HG03565 (cell line): ENCODE data around the gene MAST1.
"Not testable (repeated sequence)": the region's sequence is repeated elsewhere in the genome, so short reads cannot be mapped to it uniquely, and the experiment has no call there.

Source experiments
- ATAC-seq: cut with Tn5 transposase; IDR thresholded peaks from one replicate; pipeline ENCODE4 v1.9.1; 2021; ENCODE audit warnings: mild to moderate bottlenecking, moderate library complexity; ENCODE audit not compliant: unreplicated experiment

MAST1 gene

GRCh38 chr19:12800923-12801465 lies 37.3 kb upstream of the MAST1 start:
- no peak for ATAC-seq

- peak; percentile 34 for ATAC-seq
Measured at GRCh38 chr19:12801466-12802266, 36.6 kb upstream of the MAST1 start, which contains the start of the genes PRDX2 and THSD8. TSS of gene PRDX2 (minus strand) at chr19:12801800. CDS start at chr19:12801261, 539 bp downstream. TSS of gene THSD8 (plus strand) at chr19:12802069. CDS start at chr19:12802072, 3 bp downstream.

- ATAC-seq = no peak
Measured at GRCh38 chr19:12802267-12803106, 35.8 kb upstream of the MAST1 start.

GRCh38 chr19:12804051-12804450 lies 34.3 kb upstream of the MAST1 start:
- ATAC-seq = no peak

- ATAC-seq = no peak
Measured at GRCh38 chr19:12806242-12807081, 31.9 kb upstream of the MAST1 start, which contains the start of gene RNASEH2A. TSS of gene RNASEH2A (plus strand) at chr19:12806584. CDS start at chr19:12806674, 90 bp downstream.

GRCh38 chr19:12815088-12815487 lies 23.2 kb upstream of the MAST1 start:
- no peak for ATAC-seq

GRCh38 chr19:12817188-12817587 lies 21.1 kb upstream of the MAST1 start:
- not testable (repeated sequence) for ATAC-seq

GRCh38 chr19:12817810-12818209 lies 20.5 kb upstream of the MAST1 start:
- ATAC-seq = not testable (repeated sequence)

GRCh38 chr19:12821761-12822160 lies 16.6 kb upstream of the MAST1 start:
- ATAC-seq = no peak

- ATAC-seq = no peak
Measured at GRCh38 chr19:12825254-12826131, 12.8 kb upstream of the MAST1 start.

- no peak for ATAC-seq
Measured at GRCh38 chr19:12828494-12828893, 9.8 kb upstream of the MAST1 start.

- no peak for ATAC-seq
Measured at GRCh38 chr19:12833418-12833737, 4.9 kb upstream of the MAST1 start.

- ATAC-seq = no peak
Measured at GRCh38 chr19:12833738-12834565, 4.4 kb upstream of the MAST1 start.

- no peak for ATAC-seq
Measured at GRCh38 chr19:12834566-12834943, 3.8 kb upstream of the MAST1 start, which contains the start of gene RTBDN. TSS of gene RTBDN (minus strand) at chr19:12834579. CDS start at chr19:12829979, 4,600 bp downstream.

GRCh38 chr19:12834976-12835757 lies 3.1 kb upstream of the MAST1 start:
- ATAC-seq = no peak

- ATAC-seq = no peak
Measured at GRCh38 chr19:12836529-12836863, 1.8 kb upstream of the MAST1 start.

GRCh38 chr19:12837225-12837624 lies 1.1 kb upstream of the MAST1 start:
- ATAC-seq = no peak
